HUES64 (cell line): ENCODE measurements around the gene MPPED2.
A peak's percentile ranks its signal among the peaks of the same experiment; 100 is the strongest.

Experiments
- H3K27ac ChIP-seq: 2 replicates; pipeline ENCODE4 v1.7.0; 2013; ENCODE audit warnings: low read depth, low read length, inconsistent platforms
- H3K27me3 ChIP-seq: 2 replicates; pipeline ENCODE4 v1.6.1; 2013; ENCODE audit warnings: mild to moderate bottlenecking, low read length; ENCODE audit not compliant: insufficient read depth
- H3K36me3 ChIP-seq: 2 replicates; pipeline ENCODE4 v1.6.1; 2013; ENCODE audit warnings: mild to moderate bottlenecking, low read length; ENCODE audit not compliant: insufficient read depth
- H3K4me1 ChIP-seq: 2 replicates; pipeline ENCODE4 v1.6.1; 2013; ENCODE audit warnings: mild to moderate bottlenecking, low read length, moderate library complexity; ENCODE audit not compliant: insufficient read depth
- H3K4me3 ChIP-seq: 2 replicates; pipeline ENCODE4 v1.5.1; 2013; ENCODE audit warnings: mild to moderate bottlenecking, low read length, moderate library complexity
- H3K9ac ChIP-seq: 2 replicates; pipeline ENCODE4 v1.6.1; 2013; ENCODE audit warnings: mild to moderate bottlenecking, low read depth, low read length
- H3K9me3 ChIP-seq: 2 replicates; pipeline ENCODE4 v1.6.1; 2013; ENCODE audit warnings: low read depth, low read length; ENCODE audit not compliant: insufficient read depth
- whole genome bisulfite sequencing: fragments of 150-250, 120-280 bp; methylation state at CpG from one replicate; pipeline ENCODE4 v1.1.7; 2013; ENCODE audit warnings: missing lambda C conversion rate; 5-methylcytosine and 5-hydroxymethylcytosine counted together

The MPPED2 gene

GRCh38 chr11:30432178-30432577 lies 154.0 kb downstream of the MPPED2 start:
- no peaks in the 10 kb centered on the region for H3K9me3 ChIP-seq
- H3K27me3 ChIP-seq = no peaks in the 10 kb centered on the region
- H3K36me3 ChIP-seq = no peaks in the 10 kb centered on the region
- H3K27ac ChIP-seq = no peak overlapping the region
- no peak overlapping the region for H3K4me3 ChIP-seq
- no peak overlapping the region for H3K9ac ChIP-seq
- H3K4me1 ChIP-seq = no peaks in the 10 kb centered on the region
- WGBS = 100% methylated on average over 1 of the region's 1 CpG

GRCh38 chr11:30431127-30431814 lies 154.9 kb downstream of the MPPED2 start:
- Histone ChIP-seq H3K9me3 (no peaks in the 10 kb centered on the region), H3K27me3 (no peaks in the 10 kb centered on the region), H3K4me3 (no peak overlapping the region), H3K4me1 (no peaks in the 10 kb centered on the region), H3K36me3 (no peaks in the 10 kb centered on the region), H3K27ac (no peak overlapping the region), H3K9ac (no peak overlapping the region)
- WGBS = 91% methylated on average over 3 of the region's 4 CpGs

GRCh38 chr11:30429550-30429949 lies 156.6 kb downstream of the MPPED2 start:
- no peaks in the 10 kb centered on the region; the same call in 1 of the 2 replicates for H3K4me1 ChIP-seq
- H3K27ac ChIP-seq = no peak overlapping the region
- WGBS = 95% methylated on average over 1 of the region's 2 CpGs
- no peaks in the 10 kb centered on the region for H3K9me3 ChIP-seq
- H3K36me3 ChIP-seq = no peaks in the 10 kb centered on the region
- H3K27me3 ChIP-seq = no peaks in the 10 kb centered on the region
- H3K4me3 ChIP-seq = no peak overlapping the region
- no peak overlapping the region for H3K9ac ChIP-seq

- 0 out of 2 replicates have a peak, but pooled peaks cover 2% of the 10 kb centered on the region for H3K27me3 ChIP-seq
- no peak overlapping the region for H3K4me3 ChIP-seq
- no peak overlapping the region for H3K27ac ChIP-seq
- H3K36me3 ChIP-seq = no peaks in the 10 kb centered on the region
- peaks cover 28% of the 10 kb centered on the region for H3K4me1 ChIP-seq
- WGBS = 95% methylated on average over 4 of the region's 5 CpGs
- no peaks in the 10 kb centered on the region for H3K9me3 ChIP-seq
- no peak overlapping the region for H3K9ac ChIP-seq
These were observed 159.4 kb downstream of the MPPED2 start for GRCh38 chr11:30426781-30427180.

- H3K27ac ChIP-seq = no peak overlapping the region
- H3K9me3 ChIP-seq = no peaks in the 10 kb centered on the region
- H3K4me1 ChIP-seq = peaks cover 31% of the 10 kb centered on the region
- H3K27me3 ChIP-seq = 0 out of 2 replicates have a peak, but pooled peaks cover 2% of the 10 kb centered on the region
- 95% methylated on average over 4 of the region's 4 CpGs for WGBS
- no peak overlapping the region for H3K9ac ChIP-seq
- no peaks in the 10 kb centered on the region for H3K36me3 ChIP-seq
- no peak overlapping the region for H3K4me3 ChIP-seq
These were observed 161.3 kb downstream of the MPPED2 start for GRCh38 chr11:30424844-30425243.

- Histone ChIP-seq H3K27me3 (0 out of 2 replicates have a peak, but pooled peaks cover 2% of the 10 kb centered on the region), H3K36me3 (no peaks in the 10 kb centered on the region), H3K4me1 (peaks cover 31% of the 10 kb centered on the region), H3K4me3 (no peak overlapping the region), H3K9ac (no peak overlapping the region), H3K9me3 (no peaks in the 10 kb centered on the region), H3K27ac (no peak overlapping the region)
- WGBS = 92% methylated on average over 10 of the region's 10 CpGs
These were observed 161.8 kb downstream of the MPPED2 start for GRCh38 chr11:30424321-30424720.

- no peaks in the 10 kb centered on the region for H3K36me3 ChIP-seq
- no peak overlapping the region for H3K27ac ChIP-seq
- no peaks in the 10 kb centered on the region for H3K9me3 ChIP-seq
- H3K4me3 ChIP-seq = no peak overlapping the region
- 0 out of 2 replicates have a peak, but pooled peaks cover 2% of the 10 kb centered on the region for H3K27me3 ChIP-seq
- peaks cover 31% of the 10 kb centered on the region for H3K4me1 ChIP-seq
- 88% methylated on average over 6 of the region's 6 CpGs for WGBS
- no peak overlapping the region for H3K9ac ChIP-seq
These were observed 162.3 kb downstream of the MPPED2 start for GRCh38 chr11:30423886-30424285.

GRCh38 chr11:30423279-30423648 lies 162.9 kb downstream of the MPPED2 start:
- H3K27me3 ChIP-seq = 0 out of 2 replicates have a peak, but pooled peaks cover 2% of the 10 kb centered on the region
- H3K4me1 ChIP-seq = peaks cover 31% of the 10 kb centered on the region
- no peak overlapping the region for H3K4me3 ChIP-seq
- no peak overlapping the region for H3K9ac ChIP-seq
- WGBS = 85% methylated on average over 5 of the region's 5 CpGs
- peak overlapping the region; percentile 79 for H3K27ac ChIP-seq
- H3K9me3 ChIP-seq = no peaks in the 10 kb centered on the region
- no peaks in the 10 kb centered on the region for H3K36me3 ChIP-seq

- Histone ChIP-seq H3K9ac (no peak overlapping the region), H3K4me3 (no peak overlapping the region), H3K27ac (peak overlapping the region; percentile 79)
These were observed 163.5 kb downstream of the MPPED2 start for GRCh38 chr11:30422447-30423278.

GRCh38 chr11:30420233-30420787 lies 165.8 kb downstream of the MPPED2 start:
- Histone ChIP-seq H3K4me3 (no peak overlapping the region), H3K9ac (no peak overlapping the region), H3K9me3 (no peaks in the 10 kb centered on the region), H3K27me3 (0 out of 2 replicates have a peak, but pooled peaks cover 2% of the 10 kb centered on the region), H3K4me1 (peaks cover 31% of the 10 kb centered on the region), H3K36me3 (no peaks in the 10 kb centered on the region), H3K27ac (no peak overlapping the region)
- WGBS = 89% methylated on average over 5 of the region's 5 CpGs

More at GRCh38 chr11:30422447-30423278, 163.5 kb downstream of the MPPED2 start:
- no peaks in the 10 kb centered on the region for H3K9me3 ChIP-seq
- H3K4me1 ChIP-seq = peaks cover 31% of the 10 kb centered on the region
- 0 out of 2 replicates have a peak, but pooled peaks cover 2% of the 10 kb centered on the region for H3K27me3 ChIP-seq
- H3K36me3 ChIP-seq = no peaks in the 10 kb centered on the region
- 57% methylated on average over 5 of the region's 5 CpGs for WGBS

- Histone ChIP-seq H3K27ac (no peak overlapping the region), H3K36me3 (no peaks in the 10 kb centered on the region)
These were observed 171.3 kb downstream of the MPPED2 start for GRCh38 chr11:30414806-30415205.

More at GRCh38 chr11:30414806-30415205, 171.3 kb downstream of the MPPED2 start:
- H3K9me3 ChIP-seq = no peaks in the 10 kb centered on the region
- 96% methylated on average over 6 of the region's 6 CpGs for WGBS
- H3K9ac ChIP-seq = no peak overlapping the region
- H3K27me3 ChIP-seq = peaks cover 11% of the 10 kb centered on the region
- H3K4me3 ChIP-seq = no peak overlapping the region
- 0 out of 2 replicates have a peak, but pooled peaks cover 4% of the 10 kb centered on the region for H3K4me1 ChIP-seq
